Stimulated activated CD8-positive, alpha-beta memory T cell treated with anti-CD3 and anti-CD28 coated beads, Interleukin-15, amount 100 ng/mL, for 48 hours (primary cell): ENCODE measurements around the gene RPN2.

ENCODE experiments used
- DNase-seq, 2 donors: peaks; one replicate each; pipeline ENCODE4 v3.0.0-alpha.2; 2020; ENCODE audit warnings: low read depth in 2 of 2

RPN2 gene

GRCh38 chr20:37266940-37267666, 88.0 kb downstream of the RPN2 start:
- DNase-seq = no peak

DNA sequence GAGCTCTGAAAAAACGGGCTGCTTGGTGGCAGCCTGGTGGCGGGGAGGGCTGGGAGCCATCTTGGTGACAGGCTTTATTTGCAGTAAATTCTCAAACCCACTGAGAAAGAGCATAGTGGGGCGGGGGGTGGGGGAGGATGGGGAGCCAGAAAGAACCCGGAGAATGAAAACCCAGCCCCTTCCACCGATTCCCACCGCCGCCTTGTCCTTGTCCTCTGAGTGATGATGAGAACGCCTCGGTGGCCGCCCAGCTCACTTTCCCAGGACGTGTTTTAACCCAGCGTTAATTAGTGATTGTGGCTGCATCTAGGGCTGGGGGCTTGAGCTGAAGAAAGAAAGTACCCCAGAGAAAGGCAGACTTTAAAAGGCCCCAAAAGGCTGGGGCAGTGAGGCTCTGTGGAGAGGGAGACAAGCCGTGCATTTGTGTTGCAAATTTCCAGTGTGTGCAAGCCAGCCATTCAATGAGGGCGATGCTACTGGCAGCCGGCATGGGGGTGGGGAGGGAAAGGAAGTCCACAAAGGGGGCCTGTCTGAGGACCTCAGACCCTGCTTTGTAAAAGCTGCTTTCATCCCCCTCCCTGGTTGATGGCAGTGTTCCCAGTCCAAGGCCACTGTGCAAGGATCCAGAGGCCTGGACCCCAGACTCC, 88.7 kb downstream of the RPN2 start:
- no peak for DNase-seq

DNA sequence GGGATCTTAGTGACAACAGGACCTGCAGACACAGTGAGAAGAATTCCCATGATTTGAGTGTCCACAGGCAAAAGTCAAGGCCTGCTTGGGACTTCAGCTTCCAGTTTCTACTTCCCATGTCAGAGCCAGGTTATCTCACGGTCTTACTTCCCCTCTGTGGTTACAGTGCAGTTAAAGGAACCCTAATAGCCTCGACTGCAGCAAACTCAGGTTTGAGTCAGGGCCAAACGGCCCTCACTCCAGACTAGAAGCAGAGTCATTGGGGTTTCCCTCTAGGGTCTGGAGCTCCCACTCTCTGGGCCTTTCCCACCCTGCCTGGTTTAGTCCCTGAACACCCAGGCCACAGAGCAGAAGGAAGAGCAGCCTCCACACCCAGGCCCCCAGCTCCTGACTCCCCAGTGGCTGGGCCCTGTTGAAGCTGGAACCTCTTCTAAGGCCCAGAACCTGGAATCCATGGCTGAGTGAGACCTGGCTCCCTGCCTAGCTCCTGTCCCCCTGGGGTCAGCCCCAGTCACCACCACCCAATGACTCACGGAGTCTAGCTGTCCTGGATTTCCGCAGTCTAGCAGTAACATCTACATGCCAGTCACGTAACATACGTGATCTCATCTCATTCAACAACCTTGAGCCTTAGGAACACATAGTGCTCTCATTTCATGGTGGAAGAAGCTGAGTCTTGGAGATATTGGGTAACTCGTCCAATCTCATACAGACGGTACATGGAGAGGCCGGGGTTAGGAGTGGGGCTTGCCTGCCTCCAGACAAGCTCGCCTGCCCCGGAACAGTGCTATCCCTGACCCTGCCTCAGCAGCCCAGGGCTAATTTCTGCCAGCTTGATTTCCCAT, 91.7 kb downstream of the RPN2 start:
- no peak for DNase-seq

DNA sequence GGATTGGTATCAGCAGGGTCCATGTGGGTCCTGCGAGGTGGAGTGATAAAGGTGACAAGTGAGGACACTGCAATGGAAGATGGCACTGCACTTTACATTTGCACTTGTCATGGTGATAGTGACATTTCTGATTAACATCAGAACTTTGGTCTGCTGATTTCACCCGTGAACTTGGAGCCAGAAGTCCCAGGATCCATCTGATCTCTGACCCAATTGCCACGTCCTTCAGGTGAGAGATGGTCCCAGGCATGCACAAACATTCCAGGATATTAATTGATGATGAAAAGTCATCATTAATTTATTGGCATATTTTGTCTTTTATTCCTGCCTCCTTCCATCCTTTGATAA, 92.3 kb downstream of the RPN2 start:
- no peak for DNase-seq

DNA sequence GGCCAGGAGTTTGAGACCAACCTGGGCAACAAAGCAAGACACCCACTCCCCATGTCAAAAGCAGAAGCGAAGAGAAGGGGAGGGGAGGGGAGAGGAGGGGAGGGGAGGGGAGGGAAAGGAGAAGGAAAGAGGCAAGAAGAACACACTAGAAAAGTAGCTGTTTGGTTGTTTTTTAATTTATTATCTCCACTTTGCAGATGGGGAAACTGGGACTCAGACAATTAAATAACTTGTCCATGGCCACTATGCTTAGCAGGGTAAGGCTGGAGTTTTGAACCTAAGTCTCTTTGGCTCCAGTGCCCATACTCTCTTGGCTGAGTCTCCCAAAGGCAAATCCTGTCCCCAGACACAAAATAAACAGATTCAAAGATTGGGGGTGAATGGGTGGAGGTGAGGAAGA, 94.9 kb downstream of the RPN2 start:
- DNase-seq = no peak

DNA sequence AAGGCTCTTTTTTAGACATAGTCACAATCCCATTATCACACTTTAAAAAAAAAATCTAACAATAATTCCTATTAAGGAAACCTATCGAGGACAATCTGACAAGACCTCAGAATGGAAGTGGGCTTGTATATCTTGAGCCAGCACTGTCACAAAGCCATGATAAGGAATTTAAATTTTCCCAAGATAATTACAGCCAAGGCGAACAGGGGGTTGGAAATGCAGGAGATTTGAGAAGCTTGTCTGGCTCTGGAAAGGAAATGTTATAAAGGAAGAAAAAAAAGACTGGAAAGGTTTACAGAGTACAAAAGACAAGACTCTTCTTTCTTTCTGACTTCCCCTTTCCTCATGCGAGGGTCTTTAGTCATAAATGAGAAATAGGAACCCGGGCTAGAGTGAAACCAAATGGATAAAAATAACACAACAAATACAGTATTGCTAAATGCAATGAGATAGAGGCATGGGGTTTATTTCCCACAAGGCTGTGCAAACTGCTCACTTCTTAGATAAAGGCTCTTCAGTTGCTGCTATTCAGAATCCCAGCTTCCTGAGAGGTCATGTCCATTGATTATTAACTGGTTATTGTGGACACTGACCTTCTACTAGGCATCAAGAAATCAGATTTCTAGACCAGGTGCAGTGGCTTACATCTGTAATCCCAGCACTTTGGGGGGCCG, 95.9 kb downstream of the RPN2 start:
- DNase-seq = no peak

- DNase-seq = no peak
Observed at GRCh38 chr20:37276494-37277252, 97.5 kb downstream of the RPN2 start.

DNA sequence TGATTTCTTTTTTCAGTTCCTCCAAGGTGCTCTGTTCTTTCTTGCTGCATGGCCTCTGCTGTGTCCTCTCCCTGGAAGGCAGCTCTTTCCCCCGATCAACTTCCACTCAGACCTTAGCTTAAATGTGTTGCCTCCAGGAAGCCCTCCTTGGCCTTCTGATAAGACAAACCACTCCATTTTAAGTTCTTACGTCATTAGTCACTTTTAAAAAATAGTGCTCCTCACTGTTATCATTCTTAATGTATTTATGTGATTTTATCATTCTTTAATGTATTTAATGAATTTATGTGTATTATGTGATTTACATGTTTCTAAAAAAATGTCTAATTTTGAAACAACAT, 98.1 kb downstream of the RPN2 start:
- no peak for DNase-seq

DNA sequence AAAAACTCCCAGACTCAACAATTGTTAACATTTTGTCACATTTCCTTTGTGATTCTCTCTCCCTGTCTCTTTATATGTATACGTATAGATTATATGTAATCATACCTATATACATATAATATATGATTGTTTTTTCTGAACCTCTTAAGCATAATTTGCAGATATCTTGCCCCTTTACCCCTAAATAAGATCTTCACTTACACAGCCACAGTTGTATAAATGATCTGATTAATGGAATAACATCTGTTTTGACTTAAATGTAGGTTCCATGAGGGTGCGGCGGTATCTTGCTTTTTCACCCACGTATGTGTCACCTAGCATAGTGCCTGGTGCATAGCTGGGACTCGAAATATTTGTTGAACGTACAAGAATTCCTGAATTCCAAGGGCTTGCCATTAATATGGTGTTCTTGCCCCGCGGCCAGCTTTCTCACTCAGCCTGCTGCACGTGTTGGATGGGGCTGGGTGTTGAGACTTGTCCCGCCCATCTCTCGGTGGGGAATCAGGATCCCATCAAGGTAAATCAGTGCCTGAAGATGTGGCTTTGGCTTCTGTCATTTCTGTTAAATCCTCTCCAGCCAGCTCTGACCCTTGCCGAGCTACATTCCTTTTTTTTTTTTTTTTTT, 99.9 kb downstream of the RPN2 start:
- DNase-seq = no peak

DNA sequence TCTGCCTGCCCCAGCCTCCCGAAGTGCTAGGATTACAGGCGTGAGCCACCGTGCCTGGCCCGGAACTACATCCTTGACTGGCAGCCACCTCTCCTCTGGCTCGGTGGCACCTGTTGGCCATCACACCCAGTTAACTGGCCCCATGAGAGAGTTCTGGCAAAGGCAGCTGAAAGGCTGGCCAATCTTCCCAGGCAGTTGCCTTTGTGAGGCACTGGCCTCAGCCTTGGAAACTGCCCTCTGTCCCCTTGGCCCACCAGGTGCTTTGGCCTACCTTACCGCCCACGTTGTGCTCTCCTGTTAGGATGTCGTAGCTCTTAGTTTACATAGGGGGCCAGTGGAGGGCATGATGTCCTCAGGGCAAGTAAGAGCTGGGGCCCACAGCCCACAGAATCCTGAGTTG, 100.7 kb downstream of the RPN2 start:
- no peak for DNase-seq

- no peak for DNase-seq
Observed at GRCh38 chr20:37280403-37280802, 101.3 kb downstream of the RPN2 start.

DNA sequence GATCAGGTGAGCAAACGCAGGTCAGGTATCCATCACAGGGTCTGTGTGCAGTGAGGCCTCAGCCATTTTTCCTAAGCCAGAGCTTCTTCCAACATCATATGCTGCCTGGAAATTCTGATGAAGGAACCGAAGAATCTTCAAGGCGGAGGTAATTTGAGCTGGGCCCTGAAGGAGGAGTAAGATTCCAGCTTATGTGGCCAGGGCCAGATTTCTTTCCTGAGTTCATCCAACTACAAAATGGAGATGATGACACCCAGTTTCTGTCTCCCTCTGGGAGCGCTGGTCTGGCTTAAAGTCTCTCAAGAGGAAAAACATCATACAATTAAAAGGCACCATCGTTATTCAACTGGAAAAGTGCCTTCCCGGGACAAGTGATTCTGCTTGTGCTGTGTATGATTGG, 103.4 kb downstream of the RPN2 start:
- no peak for DNase-seq

GRCh38 chr20:37283530-37284195, 104.5 kb downstream of the RPN2 start:
- no peak for DNase-seq

GRCh38 chr20:37284691-37285161, 105.6 kb downstream of the RPN2 start:
- no peak for DNase-seq

GRCh38 chr20:37285664-37286374, 106.7 kb downstream of the RPN2 start:
- no peak for DNase-seq

- DNase-seq = no peak
Observed at GRCh38 chr20:37288091-37288490, 109.0 kb downstream of the RPN2 start.

- no peak for DNase-seq
Observed at GRCh38 chr20:37290158-37290810, 111.2 kb downstream of the RPN2 start.
